Putamen (tissue), 1 donor: ENCODE data around the gene RALGAPA1.
"Not testable (repeated sequence)": the region's sequence is repeated elsewhere in the genome, so short reads cannot be mapped to it uniquely, and the experiment has no call there.

Experiments used
- DNase-seq: peaks from one replicate; pipeline ENCODE4 v3.0.0-alpha.2; 2016; ENCODE audit warnings: low spot score

Gene RALGAPA1

GRCh38 chr14:35821564-35822411 lies 12.7 kb upstream of the RALGAPA1 start:
- DNase-seq = no peak

- DNase-seq = no peak
These were observed 10.8 kb upstream of the RALGAPA1 start for GRCh38 chr14:35819591-35820540.

- peak; percentile 45 for DNase-seq
These were observed 9.4 kb upstream of the RALGAPA1 start for GRCh38 chr14:35818346-35819115.

GRCh38 chr14:35814371-35815005 lies 5.4 kb upstream of the RALGAPA1 start:
- DNase-seq = peak; percentile 29

GRCh38 chr14:35810963-35811362 lies 1.9 kb upstream of the RALGAPA1 start:
- DNase-seq = no peak

GRCh38 chr14:35809597-35809996 lies 502 bp upstream of the RALGAPA1 start:
- no peak for DNase-seq

GRCh38 chr14:35808076-35808637 lies 938 bp downstream of the RALGAPA1 start:
- peak; percentile 34 for DNase-seq

GRCh38 chr14:35807131-35807961 lies 1.7 kb downstream of the RALGAPA1 start:
- no peak for DNase-seq

GRCh38 chr14:35806006-35806907 lies 2.8 kb downstream of the RALGAPA1 start:
- DNase-seq = no peak

GRCh38 chr14:35797796-35798195 lies 11.3 kb downstream of the RALGAPA1 start:
- no peak for DNase-seq

GRCh38 chr14:35789651-35790050 lies 19.4 kb downstream of the RALGAPA1 start:
- DNase-seq = no peak

- no peak for DNase-seq
These were observed 22.2 kb downstream of the RALGAPA1 start for GRCh38 chr14:35786856-35787255.

- DNase-seq = no peak
These were observed 25.4 kb downstream of the RALGAPA1 start for GRCh38 chr14:35783699-35784098.

GRCh38 chr14:35779368-35779767 lies 29.7 kb downstream of the RALGAPA1 start:
- no peak for DNase-seq

GRCh38 chr14:35777550-35777949 lies 31.5 kb downstream of the RALGAPA1 start:
- not testable (repeated sequence) for DNase-seq

GRCh38 chr14:35776823-35777222 lies 32.3 kb downstream of the RALGAPA1 start:
- DNase-seq = no peak

GRCh38 chr14:35776085-35776484 lies 33.0 kb downstream of the RALGAPA1 start:
- DNase-seq = not testable (repeated sequence)

GRCh38 chr14:35766700-35767082 lies 42.4 kb downstream of the RALGAPA1 start:
- no peak for DNase-seq

GRCh38 chr14:35766036-35766699 lies 42.9 kb downstream of the RALGAPA1 start:
- no peak for DNase-seq
